Ovary (tissue), 9 donors: ENCODE results near the gene PIP5K1B. TPM values are rescaled to one million over a fixed set of nuclear protein-coding genes. Genes with fewer than 3 reads are reported as not detected.

Experiments used
- DNase-seq, 5 donors: peaks; one replicate each; pipeline ENCODE4 v3.0.0-alpha.2; 2019 to 2020
- H3K27ac ChIP-seq, 2 donors: fragments of 200-600 bp; one replicate each; pipeline versions ENCODE4 v1.5.1 to v1.8.0; 2019 to 2022
- H3K27me3 ChIP-seq: fragments of 200-600 bp; one replicate; pipeline ENCODE4 v1.8.0; 2022
- H3K36me3 ChIP-seq: fragments of 200-600 bp; sonication (generic); one replicate; pipeline ENCODE4 v1.5.1; 2019
- H3K4me1 ChIP-seq: one replicate; pipeline ENCODE4 v1.8.1; 2013; ENCODE audit warnings: mild to moderate bottlenecking, moderate library complexity; ENCODE audit not compliant: insufficient read depth
- H3K4me3 ChIP-seq: fragments of 200-600 bp; sonication (generic); one replicate; pipeline ENCODE4 v1.5.1; 2017
- H3K9me3 ChIP-seq, 2 donors: fragments of 200-600 bp in 1 of 2; sonication (generic) in 1 of 2; one replicate each; pipeline versions ENCODE4 v1.5.1 to v1.8.1; 2013 to 2019; ENCODE audit warnings: mild to moderate bottlenecking in 1 of 2, moderate library complexity in 1 of 2
- CTCF ChIP-seq, 3 donors: fragments of 450-650 bp in 2 of 3; fragments of 200-600 bp in 1 of 3; IDR thresholded peaks; one replicate each; pipeline versions ENCODE4 v1.5.1 to v1.8.0; 2016 to 2022; ENCODE audit warnings: antibody characterized with exemption in 3 of 3, mild to moderate bottlenecking in 1 of 3
- EP300 ChIP-seq: sonication (generic); formaldehyde crosslinking; IDR thresholded peaks from one replicate; pipeline ENCODE4 v1.6.1; 2017; ENCODE audit warnings: antibody characterized with exemption
- POLR2A ChIP-seq: fragments of 450-650 bp; IDR thresholded peaks from one replicate; pipeline ENCODE4 v1.6.1; 2017; ENCODE audit warnings: antibody characterized with exemption, mild to moderate bottlenecking, moderate library complexity
- WGBS, 3 donors: extraction: QIAGEN DNeasy Blood & Tissue Kit in 1 of 3; methylation state at CpG; one replicate each; pipeline versions ENCODE4 v1.1.5 to v1.1.7; 2013 to 2017; 5-methylcytosine and 5-hydroxymethylcytosine counted together
- intact Hi-C, 4 donors: fragments of 100-400 bp; cut with DNase I; formaldehyde crosslinking; loops; one replicate each; pipeline versions ENCODE4 v1.11.0 to v1.15.1; 2022 to 2023
- polyA plus RNA-seq, 2 donors: library from polyadenylated mRNA; stranded (reverse); fragments of 200-250 nt in 1 of 2; fragments of 350-450 nt in 1 of 2; fragmentation: Illumina TruSeq in 1 of 2; extraction: RNeasy Lipid Tissue Mini Kit (QIAGEN cat#74804) in 1 of 2; gene quantifications; one replicate each; pipeline ENCODE4 v1.2.3, GENCODE V29; 2013 to 2014
- total RNA-seq, 7 donors: library from RNA; depleted of rRNA in 2 of 7; stranded (reverse); fragments of >200 nt in 2 of 7; fragmentation: NEBNext Ultra II Directional in 3 of 7; extraction: Animal tissue kit (Norgen Biotek cat#: 25700) in 3 of 7; gene quantifications; one replicate each; pipeline versions ENCODE4 v1.1.0 to v1.2.4, GENCODE V29; 2016 to 2023
- donor health status: DM: no; HTN: no; CAD: no; lungs with moderate emphysema.
- donor health status: DM: no; HTN: no; CAD: no.
- donor health status: Bipolar disorder and iron deficiency.
- donor health status: DM: yes; HTN: yes; CAD: no.
- donor health status: DM: no; HTN: no; CAD: no.
- donor health status: DM: yes; HTN: yes; CAD: no.

The PIP5K1B gene
- total and polyA plus RNA-seq, 9 donors, result 0.36 to 3.4 (median 1.0) TPM

- no peak for DNase-seq
- H3K9me3 ChIP-seq, result no peaks in the 10 kb centered on the region
- intact Hi-C loops, result no loop called here
These were observed 19.3 kb upstream of the PIP5K1B start for GRCh38 chr9:68685770-68686169.

GRCh38 chr9:68690088-68690487 lies 15.0 kb upstream of the PIP5K1B start:
- H3K36me3 ChIP-seq, result no peaks in the 10 kb centered on the region
- no peak overlapping the region for H3K27ac ChIP-seq
- TF ChIP-seq EP300, result no peak
- TF ChIP-seq POLR2A, result no peak
- no peak for TF ChIP-seq CTCF (IDR thresholded peaks at IDR 0.05)
- intact Hi-C loops, result no loop called here
- H3K4me1 ChIP-seq, result no peaks in the 10 kb centered on the region
- H3K4me3 ChIP-seq, result no peak overlapping the region
- H3K9me3 ChIP-seq, result no peaks in the 10 kb centered on the region
- H3K27me3 ChIP-seq, result no peaks in the 10 kb centered on the region
- WGBS, 3 donors, result 27 to 35% (median 29%) methylated on average over 6 of the region's 6 CpGs
- peak in 2 of 5 donors; percentile 10 to 19 for DNase-seq

More at GRCh38 chr9:68685770-68686169, 19.3 kb upstream of the PIP5K1B start:
- no peak for TF ChIP-seq CTCF (IDR thresholded peaks at IDR 0.05)
- no peak for TF ChIP-seq EP300
- TF ChIP-seq POLR2A, result no peak
- no peaks in the 10 kb centered on the region for H3K27me3 ChIP-seq
- no peaks in the 10 kb centered on the region for H3K4me1 ChIP-seq
- no peaks in the 10 kb centered on the region for H3K36me3 ChIP-seq
- 65 to 67% (median 67%) methylated on average over 3 of the region's 3 CpGs for WGBS, 3 donors
- no peak overlapping the region for H3K4me3 ChIP-seq
- no peak overlapping the region for H3K27ac ChIP-seq

GRCh38 chr9:68692519-68692918 lies 12.5 kb upstream of the PIP5K1B start:
- WGBS, 3 donors, result 79 to 81% (median 80%) methylated on average over 8 of the region's 8 CpGs
- no peak overlapping the region for H3K4me3 ChIP-seq
- H3K36me3 ChIP-seq, result no peaks in the 10 kb centered on the region
- TF ChIP-seq POLR2A (no peak), EP300 (no peak)
- H3K4me1 ChIP-seq, result no peaks in the 10 kb centered on the region
- intact Hi-C loops, result no loop called here
- no peaks in the 10 kb centered on the region for H3K9me3 ChIP-seq
- no peak overlapping the region for H3K27ac ChIP-seq
- H3K27me3 ChIP-seq, result no peaks in the 10 kb centered on the region
- DNase-seq, result no peak

GRCh38 chr9:68694125-68694524 lies 10.9 kb upstream of the PIP5K1B start:
- Histone ChIP-seq H3K27ac (no peak overlapping the region), H3K9me3 (no peaks in the 10 kb centered on the region), H3K27me3 (no peaks in the 10 kb centered on the region), H3K4me1 (no peaks in the 10 kb centered on the region), H3K36me3 (no peaks in the 10 kb centered on the region), H3K4me3 (no peak overlapping the region)
- WGBS, 3 donors, result 55 to 63% (median 58%) methylated on average over 4 of the region's 4 CpGs
- intact Hi-C loops, result no loop called here
- DNase-seq, result no peak
- no peak for TF ChIP-seq EP300
- no peak for TF ChIP-seq CTCF (IDR thresholded peaks at IDR 0.05)
- TF ChIP-seq POLR2A, result no peak

GRCh38 chr9:68697851-68698250 lies 7.2 kb upstream of the PIP5K1B start:
- no peak for DNase-seq
- no peaks in the 10 kb centered on the region for H3K9me3 ChIP-seq
- intact Hi-C loops, result no loop called here
- no peak overlapping the region for H3K27ac ChIP-seq
- no peaks in the 10 kb centered on the region for H3K4me1 ChIP-seq
- no peak for TF ChIP-seq EP300
- no peak for TF ChIP-seq POLR2A
- TF ChIP-seq CTCF (IDR thresholded peaks at IDR 0.05), result no peak
- H3K4me3 ChIP-seq, result no peak overlapping the region
- no peaks in the 10 kb centered on the region for H3K36me3 ChIP-seq
- 28 to 44% (median 41%) methylated on average over 4 of the region's 4 CpGs for WGBS, 3 donors
- no peaks in the 10 kb centered on the region for H3K27me3 ChIP-seq
